SK-N-DZ (cell line): ENCODE measurements around the gene AS3MT.
A peak's percentile ranks its signal among the peaks of the same experiment; 100 is the strongest.
"Not testable (repeated sequence)": the region's sequence is repeated elsewhere in the genome, so short reads cannot be mapped to it uniquely, and the experiment has no call there.

Experiments
- DNase-seq: peaks from one replicate; pipeline ENCODE4 v3.0.0-alpha.2; 2015; ENCODE audit warnings: low spot score

AS3MT gene

DNA sequence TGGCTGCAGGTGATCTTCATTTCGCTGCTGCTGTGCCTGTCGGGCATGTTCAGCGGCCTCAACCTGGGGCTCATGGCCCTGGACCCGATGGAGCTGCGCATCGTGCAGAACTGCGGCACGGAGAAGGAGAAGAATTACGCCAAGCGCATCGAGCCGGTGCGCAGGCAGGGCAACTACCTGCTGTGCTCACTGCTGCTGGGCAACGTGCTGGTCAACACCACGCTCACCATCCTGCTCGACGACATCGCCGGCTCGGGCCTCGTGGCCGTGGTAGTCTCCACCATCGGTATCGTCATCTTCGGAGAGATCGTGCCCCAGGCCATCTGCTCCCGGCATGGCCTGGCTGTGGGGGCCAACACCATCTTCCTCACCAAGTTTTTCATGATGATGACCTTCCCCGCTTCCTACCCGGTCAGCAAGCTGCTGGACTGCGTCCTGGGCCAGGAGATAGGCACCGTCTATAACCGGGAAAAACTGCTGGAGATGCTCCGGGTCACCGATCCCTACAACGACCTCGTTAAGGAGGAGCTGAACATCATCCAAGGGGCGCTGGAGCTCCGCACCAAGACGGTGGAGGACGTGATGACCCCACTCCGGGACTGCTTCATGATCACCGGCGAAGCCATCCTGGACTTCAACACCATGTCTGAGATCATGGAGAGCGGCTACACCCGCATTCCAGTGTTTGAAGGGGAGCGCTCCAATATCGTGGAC lies 50.1 kb downstream of the AS3MT start:
- peak; percentile 43 for DNase-seq

- DNase-seq: peak; percentile 23
Measured at GRCh38 chr10:102919992-102920739, 50.9 kb downstream of the AS3MT start.

DNA sequence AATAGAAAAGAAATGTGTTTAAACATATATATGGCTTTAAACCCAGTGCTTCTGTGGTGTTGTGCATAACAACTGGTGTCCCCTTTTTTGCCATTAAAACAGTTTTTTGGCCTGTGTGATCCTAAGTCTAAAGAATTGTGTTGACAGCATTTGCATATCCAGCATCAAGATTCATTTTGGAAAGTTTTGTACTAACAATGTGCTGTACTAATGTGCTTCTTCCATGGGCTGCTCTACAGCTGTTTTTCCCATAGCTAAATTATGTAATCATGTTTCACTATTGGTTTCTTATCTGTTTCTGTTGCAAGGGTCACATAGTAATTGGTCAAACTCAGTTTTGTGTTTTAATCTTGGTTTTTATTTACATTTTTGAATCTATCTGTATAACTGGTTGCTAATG lies 54.3 kb downstream of the AS3MT start:
- no peak for DNase-seq

GRCh38 chr10:102926842-102927241 lies 57.6 kb downstream of the AS3MT start:
- DNase-seq: no peak

- no peak for DNase-seq
Measured at GRCh38 chr10:102927311-102928010, 58.2 kb downstream of the AS3MT start.

- DNase-seq: not testable (repeated sequence)
Measured at GRCh38 chr10:102928442-102928841, 59.2 kb downstream of the AS3MT start.

DNA sequence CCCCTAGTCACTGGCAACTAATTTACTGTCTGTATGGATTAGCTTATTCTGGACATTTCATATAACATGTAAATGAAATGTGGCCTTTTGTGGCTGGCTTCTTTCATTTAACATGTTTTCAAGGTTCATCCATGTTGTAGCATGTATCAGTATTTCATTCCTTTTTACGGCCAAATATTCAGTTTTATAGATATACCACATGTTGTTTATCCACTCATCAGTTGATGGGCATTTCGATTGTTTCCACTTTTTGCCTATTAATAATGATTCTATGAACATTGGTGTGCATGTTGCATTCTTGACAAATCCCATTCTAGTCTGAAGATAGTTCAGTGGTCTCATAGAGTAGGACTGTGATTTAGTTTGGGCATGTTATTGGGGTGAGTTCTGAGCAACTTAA lies 61.5 kb downstream of the AS3MT start:
- DNase-seq: no peak

- no peak for DNase-seq
Measured at GRCh38 chr10:102931643-102932042, 62.4 kb downstream of the AS3MT start.

- DNase-seq: no peak
Measured at GRCh38 chr10:102935505-102935904, 66.2 kb downstream of the AS3MT start.

- DNase-seq: no peak
Measured at GRCh38 chr10:102935939-102936605, 66.8 kb downstream of the AS3MT start.

- DNase-seq: no peak
Measured at GRCh38 chr10:102941401-102941800, 72.1 kb downstream of the AS3MT start.

- DNase-seq: no peak
Measured at GRCh38 chr10:102945449-102945848, 76.2 kb downstream of the AS3MT start.

DNA sequence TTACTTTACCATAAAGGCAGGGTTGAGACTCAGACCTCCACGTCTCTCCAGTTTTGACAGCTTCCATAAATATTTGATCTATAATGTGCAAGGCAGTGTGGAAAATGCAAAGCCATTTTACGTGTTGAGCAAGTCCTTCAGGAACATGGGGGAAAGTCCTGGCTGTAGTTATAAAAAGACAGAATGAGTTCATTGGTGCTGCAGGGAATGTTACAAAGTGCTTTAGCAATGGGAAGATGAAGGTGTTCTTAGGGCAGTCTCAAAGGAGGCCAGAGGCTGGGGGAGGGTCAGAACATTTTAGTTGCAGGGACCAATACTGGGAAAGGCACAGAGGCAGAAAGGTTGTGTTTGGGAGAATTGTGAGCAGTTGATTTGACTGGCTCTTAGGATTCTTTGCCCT lies 76.7 kb downstream of the AS3MT start:
- DNase-seq: no peak

DNA sequence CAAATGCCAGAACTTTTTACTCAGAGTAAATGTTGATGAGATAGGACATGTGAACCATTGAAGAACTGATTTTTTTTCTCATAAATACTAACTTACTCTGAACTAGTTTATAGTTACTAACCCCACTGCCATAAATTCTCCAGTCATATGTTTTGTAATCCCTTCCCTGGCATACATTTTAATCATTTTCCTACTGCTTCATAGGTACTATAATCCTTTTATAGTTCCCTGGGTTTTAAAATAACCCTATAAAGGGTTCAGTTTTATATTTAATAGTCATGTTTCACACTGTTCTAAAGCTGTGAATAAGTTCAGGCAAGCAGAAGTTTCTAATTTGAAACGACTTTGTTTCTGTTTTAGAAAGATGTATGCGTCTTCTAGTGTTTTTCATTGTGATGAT lies 77.7 kb downstream of the AS3MT start:
- no peak for DNase-seq

- DNase-seq: no peak
Measured at GRCh38 chr10:102948176-102948575, 78.9 kb downstream of the AS3MT start.

- DNase-seq: no peak
Measured at GRCh38 chr10:102948786-102949185, 79.5 kb downstream of the AS3MT start.

DNA sequence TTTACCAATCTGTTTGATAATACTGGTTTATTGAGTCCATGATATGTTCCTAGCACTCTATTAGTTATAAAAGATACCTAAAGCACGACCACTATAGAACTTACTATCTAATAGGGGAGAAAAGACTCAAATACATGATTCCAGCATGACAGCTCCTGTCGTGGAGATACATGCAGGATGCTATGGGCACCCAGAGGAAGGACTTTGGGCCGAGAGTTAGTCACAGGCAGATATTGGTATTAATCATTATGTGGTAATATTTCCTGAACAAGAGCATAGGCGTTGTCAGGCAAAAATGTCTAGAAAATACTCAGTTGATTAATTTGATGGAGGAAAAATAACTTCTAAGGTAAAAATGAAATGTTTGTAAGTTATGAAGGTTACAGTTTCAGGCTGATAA lies 80.6 kb downstream of the AS3MT start:
- no peak for DNase-seq

DNA sequence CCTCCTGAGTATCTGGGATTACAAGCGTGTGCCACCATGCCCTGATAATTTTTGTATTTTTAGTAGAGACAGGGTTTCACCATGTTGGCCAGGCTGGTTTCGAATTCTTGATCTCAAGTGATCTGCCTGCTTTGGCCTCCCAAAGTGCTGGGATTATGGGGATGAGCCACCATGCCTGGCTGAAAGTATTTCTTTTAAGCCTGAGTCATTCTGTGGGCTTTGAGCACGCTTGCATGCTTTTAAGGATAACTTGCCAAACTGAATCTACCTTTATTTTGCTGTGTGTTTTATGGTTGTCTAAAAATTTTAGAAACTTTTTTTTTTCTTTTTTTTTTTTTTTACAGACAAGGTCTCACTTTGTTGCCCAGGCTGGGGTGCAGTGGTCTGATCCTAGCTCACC lies 82.0 kb downstream of the AS3MT start:
- DNase-seq: no peak
